A673 (cell line): Measurements from ENCODE around the gene NAALADL2. TPM values are rescaled to one million over a fixed set of nuclear protein-coding genes. Genes with fewer than 3 reads are reported as not detected.
"Not testable (repeated sequence)": the region's sequence is repeated elsewhere in the genome, so short reads cannot be mapped to it uniquely, and the experiment has no call there.

Experiments
- BruUV-seq: library from RNA; stranded (reverse); fragments of 400-500 nt; replicated peaks from 2 replicates; lab custom pipeline; 2021; lab: Mats Ljungman, UMichigan
- CTCF ChIA-PET: fragments of 300-600 bp; sonication (Branson Sonifier 250); formaldehyde crosslinking; loops from one replicate; lab custom pipeline; 2022; ENCODE audit warnings: antibody characterized with exemption; lab: Charles Lee
- POLR2A ChIA-PET: fragments of 300-600 bp; sonication (Branson Sonifier 250); formaldehyde crosslinking; loops from one replicate; lab custom pipeline; 2022; ENCODE audit warnings: antibody characterized with exemption; ENCODE audit not compliant: low non-redundant PET; lab: Charles Lee
- DNase-seq: peaks from one replicate; pipeline ENCODE4 v3.0.0-alpha.2; 2015; ENCODE audit warnings: low spot score
- H3K27ac ChIP-seq: fragments of 200-600 bp; sonication (generic); 2 replicates; pipeline ENCODE4 v1.5.1; 2016; ENCODE audit warnings: mixed run types, low read depth, mild to moderate bottlenecking, mixed read lengths, antibody characterized with exemption, low read length; ENCODE audit not compliant: poor library complexity, severe bottlenecking
- H3K27me3 ChIP-seq: fragments of 200-600 bp; sonication (generic); replicated peaks from 2 replicates; pipeline ENCODE4 v1.6.1; 2017; ENCODE audit warnings: mixed run types, low read depth, mild to moderate bottlenecking, mixed read lengths, antibody characterized with exemption, low read length; ENCODE audit not compliant: insufficient read depth, poor library complexity
- H3K36me3 ChIP-seq: fragments of 200-600 bp; sonication (generic); 2 replicates; pipeline ENCODE4 v1.6.1; 2016; ENCODE audit warnings: mixed run types, mild to moderate bottlenecking, mixed read lengths, antibody characterized with exemption, low read length; ENCODE audit not compliant: insufficient read depth, poor library complexity, severe bottlenecking
- H3K4me1 ChIP-seq: fragments of 200-600 bp; sonication (generic); 2 replicates; pipeline ENCODE4 v1.6.1; 2017; ENCODE audit warnings: mixed run types, mild to moderate bottlenecking, mixed read lengths, antibody characterized with exemption, low read length; ENCODE audit not compliant: insufficient read depth, poor library complexity, severe bottlenecking
- H3K4me3 ChIP-seq: fragments of 200-600 bp; sonication (generic); 2 replicates; pipeline ENCODE4 v1.5.1; 2016; ENCODE audit warnings: low read depth, mixed run types, mild to moderate bottlenecking, mixed read lengths, low read length; ENCODE audit not compliant: poor library complexity, severe bottlenecking
- H3K9me3 ChIP-seq: fragments of 200-600 bp; sonication (generic); 2 replicates; pipeline ENCODE4 v1.6.1; 2016; ENCODE audit warnings: mixed run types, low read depth, mild to moderate bottlenecking, mixed read lengths, antibody characterized with exemption, low read length; ENCODE audit not compliant: poor library complexity, severe bottlenecking
- EZH2 ChIP-seq: fragments of 200-600 bp; sonication (generic); IDR thresholded peaks from 2 replicates; pipeline ENCODE4 v1.6.1; 2017; ENCODE audit warnings: borderline replicate concordance, low read depth, mild to moderate bottlenecking, mixed read lengths, antibody characterized with exemption, low read length; ENCODE audit not compliant: poor library complexity, severe bottlenecking
- intact Hi-C: fragments of 100-400 bp; cut with micrococcal nuclease; formaldehyde crosslinking; loops from one replicate; pipeline ENCODE4 v1.10.0; 2022; ENCODE audit not compliant: unreplicated experiment
- total RNA-seq: library from RNA; stranded (reverse); gene quantifications from 2 replicates; pipeline ENCODE4 v1.2.3, GENCODE V29; 2021
- TF ChIP-seq, protein P1 (sequence below): fragments of 300-800, 200-600 bp; sonication (generic); conservative IDR thresholded peaks from 2 replicates; pipeline ENCODE4 v1.5.1; 2017; ENCODE audit warnings: low read depth, mild to moderate bottlenecking, antibody characterized with exemption, low read length, moderate library complexity, mixed read lengths

NAALADL2 gene
- total RNA-seq, 1 experiment from 2014 or later = 0.64 TPM

GRCh38 chr3:175818811-175819464, 959.8 kb downstream of the NAALADL2 start:
- TF ChIP-seq EZH2 = no peak
- TF ChIP-seq, protein P1, sequence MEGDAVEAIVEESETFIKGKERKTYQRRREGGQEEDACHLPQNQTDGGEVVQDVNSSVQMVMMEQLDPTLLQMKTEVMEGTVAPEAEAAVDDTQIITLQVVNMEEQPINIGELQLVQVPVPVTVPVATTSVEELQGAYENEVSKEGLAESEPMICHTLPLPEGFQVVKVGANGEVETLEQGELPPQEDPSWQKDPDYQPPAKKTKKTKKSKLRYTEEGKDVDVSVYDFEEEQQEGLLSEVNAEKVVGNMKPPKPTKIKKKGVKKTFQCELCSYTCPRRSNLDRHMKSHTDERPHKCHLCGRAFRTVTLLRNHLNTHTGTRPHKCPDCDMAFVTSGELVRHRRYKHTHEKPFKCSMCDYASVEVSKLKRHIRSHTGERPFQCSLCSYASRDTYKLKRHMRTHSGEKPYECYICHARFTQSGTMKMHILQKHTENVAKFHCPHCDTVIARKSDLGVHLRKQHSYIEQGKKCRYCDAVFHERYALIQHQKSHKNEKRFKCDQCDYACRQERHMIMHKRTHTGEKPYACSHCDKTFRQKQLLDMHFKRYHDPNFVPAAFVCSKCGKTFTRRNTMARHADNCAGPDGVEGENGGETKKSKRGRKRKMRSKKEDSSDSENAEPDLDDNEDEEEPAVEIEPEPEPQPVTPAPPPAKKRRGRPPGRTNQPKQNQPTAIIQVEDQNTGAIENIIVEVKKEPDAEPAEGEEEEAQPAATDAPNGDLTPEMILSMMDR = no peak
- Histone ChIP-seq H3K4me1 (no peaks in the 10 kb centered on the region), H3K27me3 (no peaks in the 10 kb centered on the region), H3K27ac (no peak overlapping the region), H3K9me3 (peaks cover 8% of the 10 kb centered on the region), H3K4me3 (no peak overlapping the region), H3K36me3 (no peaks in the 10 kb centered on the region)
- DNase-seq = no peak
- BruUV-seq = no TSS peak
- ChIA-PET POLR2A (no interaction called here), CTCF (no interaction called here)
- intact Hi-C loops = no loop called here

- BruUV-seq, CTCF ChIA-PET, H3K27me3 ChIP-seq, H3K4me3 ChIP-seq, intact Hi-C loops, H3K9me3 ChIP-seq, POLR2A ChIA-PET, H3K36me3 ChIP-seq, H3K4me1 ChIP-seq, DNase-seq, H3K27ac ChIP-seq: not testable (repeated sequence)
These were observed 963.8 kb downstream of the NAALADL2 start for GRCh38 chr3:175822766-175823491.

DNA sequence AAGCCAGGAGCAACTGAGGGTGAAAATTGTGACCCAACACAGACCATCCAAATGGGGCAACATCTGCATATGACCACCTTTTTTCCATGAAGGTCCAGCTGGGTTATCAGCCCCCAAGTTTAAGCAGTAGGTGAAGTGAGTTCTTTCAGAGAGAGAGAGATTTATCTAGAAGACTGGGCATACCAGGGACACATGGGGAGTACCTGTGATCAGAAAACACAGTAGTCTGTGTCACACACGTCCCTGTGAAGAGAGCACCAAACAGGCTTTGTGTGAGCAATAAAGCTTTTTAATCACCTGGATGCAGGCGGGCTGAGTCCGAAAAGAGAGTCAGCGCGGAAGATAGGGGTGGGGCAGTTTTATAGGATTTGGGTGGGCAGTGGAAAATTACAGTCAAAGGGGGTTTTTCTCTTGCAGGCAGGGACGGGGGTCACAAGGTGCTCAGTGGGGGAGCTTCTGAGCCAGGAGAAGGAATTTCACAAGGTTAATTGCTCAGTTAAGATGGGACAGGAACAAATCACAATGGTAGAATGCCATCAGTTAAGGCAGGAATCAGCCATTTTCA, 966.0 kb downstream of the NAALADL2 start:
- BruUV-seq, H3K27me3 ChIP-seq, DNase-seq, H3K4me3 ChIP-seq, H3K36me3 ChIP-seq, H3K9me3 ChIP-seq, CTCF ChIA-PET, POLR2A ChIA-PET, intact Hi-C loops, H3K4me1 ChIP-seq, H3K27ac ChIP-seq: not testable (repeated sequence)

- no TSS peak for BruUV-seq
These were observed 967.6 kb downstream of the NAALADL2 start for GRCh38 chr3:175826759-175827158.

DNA sequence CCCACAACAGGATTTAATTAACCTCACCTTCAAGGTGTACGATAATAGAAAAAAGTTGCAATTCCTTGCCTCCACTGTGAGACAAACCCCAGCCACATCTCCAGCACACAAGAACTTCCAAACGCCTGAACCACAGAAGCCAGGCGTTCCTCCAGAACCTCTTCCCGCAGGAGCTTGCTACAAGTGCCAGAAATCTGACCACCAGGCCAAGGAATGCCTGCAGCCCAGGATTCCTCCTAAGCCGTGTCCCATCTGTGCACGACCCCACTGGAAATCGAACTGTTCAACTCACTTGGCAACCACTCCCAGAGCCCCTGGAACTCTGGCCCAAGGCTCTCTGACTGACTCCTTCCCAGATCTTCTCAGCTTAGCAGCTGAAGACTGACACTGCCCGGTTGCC, 970.7 kb downstream of the NAALADL2 start:
- CTCF ChIA-PET, H3K27me3 ChIP-seq, H3K27ac ChIP-seq, BruUV-seq, POLR2A ChIA-PET, H3K36me3 ChIP-seq, intact Hi-C loops, H3K4me3 ChIP-seq, H3K4me1 ChIP-seq, H3K9me3 ChIP-seq, DNase-seq: not testable (repeated sequence)

More at GRCh38 chr3:175826759-175827158, 967.6 kb downstream of the NAALADL2 start:
- intact Hi-C loops = no loop called here
- no peaks in the 10 kb centered on the region for H3K9me3 ChIP-seq
- DNase-seq = no peak
- no peaks in the 10 kb centered on the region for H3K36me3 ChIP-seq
- ChIA-PET CTCF (no interaction called here), POLR2A (no interaction called here)
- TF ChIP-seq, protein P1 = no peak
- no peak for TF ChIP-seq EZH2
- no peak overlapping the region for H3K27ac ChIP-seq
- H3K27me3 ChIP-seq = no peaks in the 10 kb centered on the region
- H3K4me1 ChIP-seq = no peaks in the 10 kb centered on the region
- H3K4me3 ChIP-seq = no peak overlapping the region
